Loucy (cell line): ENCODE results near the gene IGDCC3.

Experiments used
- CTCF ChIP-seq: fragments of 200-600 bp; sonication (generic); conservative IDR thresholded peaks from 2 replicates; pipeline ENCODE4 v1.5.1; 2014; ENCODE audit warnings: mild to moderate bottlenecking, antibody characterized with exemption, low read length
- EZH2phosphoT487 ChIP-seq: fragments of 200-600 bp; IDR thresholded peaks from 2 replicates; pipeline ENCODE4 v1.6.1; 2018; ENCODE audit warnings: antibody characterized with exemption, mild to moderate bottlenecking, moderate library complexity, borderline replicate concordance

GRCh38 chr15:65344214-65344913, 33.4 kb downstream of the IGDCC3 start:
- TF ChIP-seq CTCF: no peak
- no peak for TF ChIP-seq EZH2phosphoT487
